ENCODE data around the gene RPRM. TPM values are rescaled to one million over a fixed set of nuclear protein-coding genes. Genes with fewer than 3 reads are reported as not detected.
"Not testable (repeated sequence)": the region's sequence is repeated elsewhere in the genome, so short reads cannot be mapped to it uniquely, and the experiment has no call there.

The RPRM gene
- total RNA-seq, 1 donor from 2014 or later: 6.0 TPM

DNA sequence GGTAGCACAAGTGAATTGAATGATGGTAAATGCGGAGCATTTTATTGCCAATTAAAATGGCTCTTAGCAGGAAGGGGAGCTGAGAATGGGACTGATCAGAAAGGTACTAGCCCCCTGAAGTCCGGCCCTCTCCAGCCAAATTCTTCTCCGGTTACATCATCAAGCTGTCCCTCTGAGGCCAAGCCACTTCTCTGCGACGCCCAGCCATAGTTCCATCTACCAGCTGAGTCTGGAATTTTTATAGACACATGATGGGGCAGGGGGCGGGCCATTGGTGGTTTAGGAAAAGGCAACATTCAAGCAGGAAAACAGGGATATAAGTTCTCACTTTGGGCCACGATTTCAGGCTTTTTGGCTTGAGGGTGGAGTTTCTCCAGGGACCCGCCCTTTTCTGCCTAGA, 22.7 kb downstream of the RPRM start:
- DNase-seq (ENCODE audit: low spot score): no peak

DNA sequence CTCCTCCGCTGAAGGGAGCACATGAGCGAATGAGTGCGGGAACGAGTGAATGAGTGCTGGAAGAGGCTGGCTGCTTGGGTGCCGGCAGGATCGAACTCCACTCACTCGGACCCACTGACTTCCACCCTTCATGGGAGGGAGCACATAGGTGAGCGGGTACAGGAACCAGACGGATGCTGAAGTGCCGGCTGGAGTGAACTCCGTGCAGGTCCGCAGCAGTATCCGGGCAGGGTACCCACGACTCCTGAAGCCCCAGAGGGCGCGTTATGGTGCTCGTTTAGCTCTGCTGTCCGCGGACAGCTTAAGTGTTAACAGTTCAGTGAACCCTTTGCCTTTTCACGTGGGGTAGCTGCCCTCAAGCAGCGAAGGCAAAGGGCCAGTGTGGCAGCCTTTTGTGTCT, 23.2 kb downstream of the RPRM start:
- DNase-seq (ENCODE audit: low spot score): no peak

- no peak for DNase-seq (ENCODE audit: low spot score)
Measured at GRCh38 chr2:153451611-153452010, 27.0 kb downstream of the RPRM start.

GRCh38 chr2:153443106-153443505, 35.5 kb downstream of the RPRM start:
- DNase-seq (ENCODE audit: low spot score): no peak

GRCh38 chr2:153442616-153443015, 35.9 kb downstream of the RPRM start:
- DNase-seq (ENCODE audit: low spot score): not testable (repeated sequence)

- DNase-seq (ENCODE audit: low spot score): not testable (repeated sequence)
Measured at GRCh38 chr2:153440090-153440489, 38.5 kb downstream of the RPRM start.

DNA sequence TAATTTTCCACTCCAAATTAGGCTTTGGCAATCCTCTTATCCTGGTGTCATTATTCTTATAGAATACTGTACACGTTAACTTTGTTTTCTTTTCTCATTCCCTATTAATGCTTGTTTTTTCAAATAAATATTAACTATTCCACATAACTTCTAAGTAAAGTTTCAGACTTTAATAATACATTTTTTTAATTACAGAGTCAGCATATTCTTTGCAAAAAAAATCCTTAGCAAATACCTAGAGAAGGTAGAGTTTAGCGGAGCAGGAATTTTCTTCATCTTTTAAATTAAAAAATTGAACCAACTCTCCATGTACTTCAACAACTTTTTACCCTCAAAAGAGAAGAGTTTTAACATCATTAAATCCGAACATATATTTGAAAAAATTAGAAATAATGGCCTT, 45.2 kb downstream of the RPRM start:
- no peak for DNase-seq (ENCODE audit: low spot score)

DNA sequence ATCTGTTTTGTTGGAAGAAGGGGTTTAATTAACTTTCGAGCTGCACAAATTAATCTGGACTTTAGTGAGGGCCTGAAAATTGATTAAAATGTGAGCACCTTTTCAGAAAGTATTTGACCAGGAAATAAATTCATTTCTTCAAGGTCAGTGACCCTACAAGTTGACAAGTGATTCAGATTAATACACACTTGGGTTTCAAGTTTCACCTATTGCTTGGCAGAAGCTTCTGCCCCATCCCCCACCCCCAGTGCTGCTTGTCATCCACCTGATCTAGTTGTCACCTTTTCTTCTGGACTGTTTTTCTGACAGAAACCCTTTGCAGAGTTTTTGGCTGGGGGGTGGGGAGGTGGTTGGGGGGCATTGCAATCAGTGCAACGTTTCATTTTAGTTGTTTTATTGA, 46.2 kb downstream of the RPRM start:
- no peak for DNase-seq (ENCODE audit: low spot score)

DNA sequence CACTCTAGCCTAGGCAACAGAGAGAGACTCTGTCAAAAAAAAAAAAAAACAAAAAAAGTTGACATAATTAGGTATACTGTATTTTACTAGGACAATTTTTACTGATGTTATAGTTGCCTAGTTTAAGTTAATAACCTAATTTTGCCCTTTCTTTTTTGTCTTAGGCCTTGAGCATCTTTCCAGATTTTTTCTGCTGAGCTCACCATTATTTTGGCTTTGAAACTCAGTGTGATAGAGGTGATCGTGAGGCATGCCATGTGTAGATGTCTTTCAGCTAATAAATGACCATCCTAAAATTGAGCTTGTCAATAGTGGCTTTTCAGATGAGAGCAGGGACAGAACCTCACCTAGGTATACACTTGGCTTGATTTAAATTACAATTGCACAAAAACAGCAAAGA, 47.4 kb downstream of the RPRM start:
- DNase-seq (ENCODE audit: low spot score): no peak
